ENCODE measurements around the gene WDFY4. TPM values are rescaled to one million over a fixed set of nuclear protein-coding genes. Genes with fewer than 3 reads are reported as not detected.

WDFY4 gene
- total RNA-seq, 1 donor = not detected

GRCh38 chr10:48677625-48678024, 7.0 kb upstream of the WDFY4 start:
- no peak for DNase-seq (ENCODE audit: low read depth)
- no peak overlapping the region for H3K4me3 ChIP-seq (ENCODE audit: low read depth, low read length)
- TF ChIP-seq CTCF (IDR thresholded peaks at IDR 0.05; ENCODE audit: insufficient read depth, low read length) = no peak

GRCh38 chr10:48678041-48678440, 6.6 kb upstream of the WDFY4 start:
- DNase-seq (ENCODE audit: low read depth) = no peak
- TF ChIP-seq CTCF (IDR thresholded peaks at IDR 0.05; ENCODE audit: insufficient read depth, low read length) = no peak
- H3K4me3 ChIP-seq (ENCODE audit: low read depth, low read length) = no peak overlapping the region

GRCh38 chr10:48681740-48682139, 2.9 kb upstream of the WDFY4 start:
- no peak for TF ChIP-seq CTCF (IDR thresholded peaks at IDR 0.05; ENCODE audit: insufficient read depth, low read length)
- no peak overlapping the region for H3K4me3 ChIP-seq (ENCODE audit: low read depth, low read length)
- DNase-seq (ENCODE audit: low read depth) = no peak

GRCh38 chr10:48682265-48682664, 2.4 kb upstream of the WDFY4 start:
- no peak for TF ChIP-seq CTCF (IDR thresholded peaks at IDR 0.05; ENCODE audit: insufficient read depth, low read length)
- no peak overlapping the region for H3K4me3 ChIP-seq (ENCODE audit: low read depth, low read length)
- no peak for DNase-seq (ENCODE audit: low read depth)

GRCh38 chr10:48683424-48683823, 1.2 kb upstream of the WDFY4 start:
- DNase-seq (ENCODE audit: low read depth) = no peak

GRCh38 chr10:48683868-48684267, 805 bp upstream of the WDFY4 start:
- DNase-seq (ENCODE audit: low read depth) = no peak
- no peak overlapping the region for H3K4me3 ChIP-seq (ENCODE audit: low read depth, low read length)
- TF ChIP-seq CTCF (IDR thresholded peaks at IDR 0.05; ENCODE audit: insufficient read depth, low read length) = no peak

More at GRCh38 chr10:48683424-48683823, 1.2 kb upstream of the WDFY4 start:
- TF ChIP-seq CTCF (IDR thresholded peaks at IDR 0.05; ENCODE audit: insufficient read depth, low read length) = no peak
- H3K4me3 ChIP-seq (ENCODE audit: low read depth, low read length) = no peak overlapping the region

GRCh38 chr10:48684463-48684791, 246 bp upstream of the WDFY4 start:
- H3K4me3 ChIP-seq (ENCODE audit: low read depth, low read length) = no peak overlapping the region
- DNase-seq (ENCODE audit: low read depth) = no peak
- TF ChIP-seq CTCF (IDR thresholded peaks at IDR 0.05; ENCODE audit: insufficient read depth, low read length) = no peak

All from fibroblast of the aortic adventitia (primary cell).